Panc1 (cell line): ENCODE data around the gene ARL5A. TPM values are rescaled to one million over a fixed set of nuclear protein-coding genes. Genes with fewer than 3 reads are reported as not detected.
A peak's percentile ranks its signal among the peaks of the same experiment; 100 is the strongest.

ENCODE experiments used
- ATAC-seq: fragments of 200-7000 bp; cut with Tn5 transposase; 2 replicates; pipeline ENCODE4 v1.9.1; 2020; ENCODE audit warnings: mild to moderate bottlenecking, moderate library complexity
- BruUV-seq: library from RNA; stranded (reverse); fragments of 400-500 nt; replicated peaks from 2 replicates; lab custom pipeline; 2021; lab: Mats Ljungman, UMichigan
- CTCF ChIA-PET: fragments of 300-600 bp; sonication (Branson Sonifier 250); formaldehyde crosslinking; loops from one replicate; lab custom pipeline; 2022; ENCODE audit warnings: antibody characterized with exemption; lab: Charles Lee
- POLR2A ChIA-PET: fragments of 300-600 bp; sonication (Branson Sonifier 250); formaldehyde crosslinking; loops from one replicate; lab custom pipeline; 2022; ENCODE audit warnings: antibody characterized with exemption; lab: Charles Lee
- DNase-seq: peaks from one replicate; pipeline ENCODE4 v3.0.0-alpha.2; 2010; ENCODE audit warnings: low read depth, low spot score
- H3K27ac ChIP-seq: 2 replicates; pipeline ENCODE4 v1.5.1; 2011; ENCODE audit warnings: mild to moderate bottlenecking, low read length, inconsistent platforms
- H3K27me3 ChIP-seq: fragments of 200-500 bp; sonication (Bioruptor generic); 2 replicates; pipeline ENCODE4 v1.6.0; 2014; ENCODE audit warnings: low read length, inconsistent platforms; ENCODE audit not compliant: control insufficient read depth, insufficient read depth
- H3K36me3 ChIP-seq: fragments of 200-500 bp; sonication (Bioruptor generic); 2 replicates; pipeline ENCODE4 v1.5.1; 2014; ENCODE audit warnings: inconsistent platforms, mild to moderate bottlenecking, low read length, moderate library complexity; ENCODE audit not compliant: control insufficient read depth, insufficient read depth
- H3K4me1 ChIP-seq: 2 replicates; pipeline ENCODE4 v1.5.1; 2011; ENCODE audit warnings: inconsistent platforms, mild to moderate bottlenecking, low read length, moderate library complexity; ENCODE audit not compliant: control insufficient read depth, insufficient read depth
- H3K4me3 ChIP-seq, 2 experiments: 2 replicates each; pipeline ENCODE4 v1.5.1; 2011 to 2012; ENCODE audit warnings: low read depth in 2 of 2, low read length in 2 of 2, mild to moderate bottlenecking in 2 of 2, inconsistent platforms in 1 of 2, moderate library complexity in 1 of 2
- H3K9me3 ChIP-seq: fragments of 200-500 bp; sonication (Bioruptor generic); 2 replicates; pipeline ENCODE4 v1.5.1; 2014; ENCODE audit warnings: low read depth, mild to moderate bottlenecking, inconsistent platforms, low read length, moderate library complexity; ENCODE audit not compliant: control insufficient read depth, insufficient read depth
- CTCF ChIP-seq: fragments of 450-650 bp; IDR thresholded peaks from 2 replicates; pipeline ENCODE4 v1.5.1; 2017; ENCODE audit warnings: mild to moderate bottlenecking
- POLR2AphosphoS5 ChIP-seq: IDR thresholded peaks from 2 replicates; pipeline ENCODE4 v1.6.1; 2012; ENCODE audit warnings: mild to moderate bottlenecking, low read depth, low read length, moderate library complexity
- SIN3A ChIP-seq: IDR thresholded peaks from 2 replicates; pipeline ENCODE4 v1.6.1; 2012; ENCODE audit warnings: low read depth, mild to moderate bottlenecking, low read length, moderate library complexity, borderline replicate concordance; ENCODE audit not compliant: insufficient read depth
- TCF7L2 ChIP-seq: IDR thresholded peaks from 2 replicates; pipeline ENCODE4 v1.6.1; 2011; ENCODE audit warnings: mild to moderate bottlenecking, low read depth, low read length, inconsistent platforms
- in situ Hi-C: cut with HindIII; loops from 2 replicates; pipeline ENCODE4 v1.10.0; 2016; ENCODE audit warnings: low sequenced_read_pairs, low pct_unique_long_range_greater_than_20kb
- intact Hi-C: fragments of 100-400 bp; cut with micrococcal nuclease; formaldehyde crosslinking; loops from one replicate; pipeline ENCODE4 v1.10.0; 2022; ENCODE audit not compliant: unreplicated experiment
- total RNA-seq: library from RNA; stranded (reverse); gene quantifications from one replicate; pipeline ENCODE4 v1.2.1, GENCODE V29; 2021; ENCODE audit not compliant: unreplicated experiment
- TF ChIP-seq, protein P1 (sequence below), 2 experiments: IDR thresholded peaks; 2 replicates each; pipeline ENCODE4 v1.6.1; 2011 to 2012; ENCODE audit warnings: low read depth in 2 of 2, control low read depth in 1 of 2, low read length in 1 of 2, mild to moderate bottlenecking in 1 of 2, moderate library complexity in 1 of 2; ENCODE audit not compliant: insufficient read depth in 1 of 2

The ARL5A gene
- total RNA-seq, 1 experiment from 2014 or later, result 47.5 TPM

DNA sequence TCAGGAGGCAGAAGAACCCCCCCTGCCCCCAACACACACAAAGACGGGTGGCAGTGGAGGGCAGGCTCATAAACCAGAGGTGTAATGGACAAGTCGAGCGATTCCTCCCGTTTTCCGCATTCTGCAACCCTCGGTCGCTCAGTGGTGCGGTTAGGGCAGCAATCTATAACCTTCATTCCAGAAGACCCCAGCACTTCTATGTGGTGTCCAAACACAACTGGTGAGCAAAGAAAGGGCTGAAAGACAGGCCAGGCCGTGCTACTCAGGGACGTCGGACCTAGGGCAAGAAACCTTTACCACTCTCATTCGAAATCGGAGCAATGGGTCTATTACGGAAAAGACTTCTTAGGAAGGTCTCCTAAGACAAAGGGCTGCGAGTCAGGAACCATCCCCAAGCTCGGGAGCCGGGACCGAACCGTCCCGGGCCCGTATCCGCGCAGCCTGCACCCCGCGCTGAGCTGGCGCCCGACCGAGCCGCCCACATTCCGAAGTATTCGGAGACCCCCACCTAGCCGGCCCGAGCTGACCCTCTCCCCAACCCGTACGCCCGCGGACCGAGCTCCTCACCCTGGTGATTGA, 568 bp downstream of the ARL5A start:
- intact Hi-C loops (no loop called here), in situ Hi-C loops (no loop called here)
- ATAC-seq (peak; percentile 33), DNase-seq (no peak)
- TF ChIP-seq SIN3A (no peak), POLR2AphosphoS5 (no peak), TCF7L2 (no peak), CTCF (no peak)
- TF ChIP-seq, protein P1, sequence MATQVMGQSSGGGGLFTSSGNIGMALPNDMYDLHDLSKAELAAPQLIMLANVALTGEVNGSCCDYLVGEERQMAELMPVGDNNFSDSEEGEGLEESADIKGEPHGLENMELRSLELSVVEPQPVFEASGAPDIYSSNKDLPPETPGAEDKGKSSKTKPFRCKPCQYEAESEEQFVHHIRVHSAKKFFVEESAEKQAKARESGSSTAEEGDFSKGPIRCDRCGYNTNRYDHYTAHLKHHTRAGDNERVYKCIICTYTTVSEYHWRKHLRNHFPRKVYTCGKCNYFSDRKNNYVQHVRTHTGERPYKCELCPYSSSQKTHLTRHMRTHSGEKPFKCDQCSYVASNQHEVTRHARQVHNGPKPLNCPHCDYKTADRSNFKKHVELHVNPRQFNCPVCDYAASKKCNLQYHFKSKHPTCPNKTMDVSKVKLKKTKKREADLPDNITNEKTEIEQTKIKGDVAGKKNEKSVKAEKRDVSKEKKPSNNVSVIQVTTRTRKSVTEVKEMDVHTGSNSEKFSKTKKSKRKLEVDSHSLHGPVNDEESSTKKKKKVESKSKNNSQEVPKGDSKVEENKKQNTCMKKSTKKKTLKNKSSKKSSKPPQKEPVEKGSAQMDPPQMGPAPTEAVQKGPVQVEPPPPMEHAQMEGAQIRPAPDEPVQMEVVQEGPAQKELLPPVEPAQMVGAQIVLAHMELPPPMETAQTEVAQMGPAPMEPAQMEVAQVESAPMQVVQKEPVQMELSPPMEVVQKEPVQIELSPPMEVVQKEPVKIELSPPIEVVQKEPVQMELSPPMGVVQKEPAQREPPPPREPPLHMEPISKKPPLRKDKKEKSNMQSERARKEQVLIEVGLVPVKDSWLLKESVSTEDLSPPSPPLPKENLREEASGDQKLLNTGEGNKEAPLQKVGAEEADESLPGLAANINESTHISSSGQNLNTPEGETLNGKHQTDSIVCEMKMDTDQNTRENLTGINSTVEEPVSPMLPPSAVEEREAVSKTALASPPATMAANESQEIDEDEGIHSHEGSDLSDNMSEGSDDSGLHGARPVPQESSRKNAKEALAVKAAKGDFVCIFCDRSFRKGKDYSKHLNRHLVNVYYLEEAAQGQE (IDR thresholded peaks at IDR 0.05; ENCODE audit: insufficient read depth in 1 of 2, low read depth in 2 of 2, low read length in 1 of 2), result no peak
- CTCF ChIA-PET, result no interaction called here
- H3K27ac ChIP-seq, result peak overlapping the region; percentile 92
- POLR2A ChIA-PET, result interaction anchor here (0.7 kb wide), 1 partner anchor 357 kb away, joined by 5 read pairs; no protein-coding TSS in a partner anchor
- peak overlapping the region; percentile 83 to 99 for H3K4me3 ChIP-seq
- BruUV-seq, result no TSS peak
- no peaks in the 10 kb centered on the region for H3K9me3 ChIP-seq
- H3K27me3 ChIP-seq, result no peaks in the 10 kb centered on the region
- peaks cover 2% of the 10 kb centered on the region; the same call in 1 of the 2 replicates for H3K36me3 ChIP-seq
- peaks cover 28% of the 10 kb centered on the region for H3K4me1 ChIP-seq

GRCh38 chr2:151826737-151827157, 1.5 kb downstream of the ARL5A start:
- TSS peak; percentile 71 for BruUV-seq
- no peak for DNase-seq
- Histone ChIP-seq H3K27me3 (no peaks in the 10 kb centered on the region), H3K4me3 (peak overlapping the region; percentile 83 to 99), H3K27ac (peak overlapping the region; percentile 92), H3K36me3 (peaks cover 2% of the 10 kb centered on the region; the same call in 1 of the 2 replicates), H3K9me3 (no peaks in the 10 kb centered on the region), H3K4me1 (peaks cover 28% of the 10 kb centered on the region)
- TF ChIP-seq TCF7L2, result no peak
- no peak for TF ChIP-seq SIN3A
- no peak for TF ChIP-seq POLR2AphosphoS5
- no peak for TF ChIP-seq CTCF
- TF ChIP-seq, protein P1 (IDR thresholded peaks at IDR 0.05; ENCODE audit: insufficient read depth in 1 of 2, low read depth in 2 of 2, low read length in 1 of 2), result no peak
- CTCF ChIA-PET, result no interaction called here
- intact Hi-C loops, result no loop called here
- ATAC-seq, result no peak
- POLR2A ChIA-PET, result interaction anchor here (0.6 kb wide), 1 partner anchor 538 kb away, joined by 16 read pairs; no protein-coding TSS in a partner anchor
- in situ Hi-C loops, result no loop called here
